ENCODE measurements around the gene INAFM1. TPM values are rescaled to one million over a fixed set of nuclear protein-coding genes. Genes with fewer than 3 reads are reported as not detected.
"Not testable (repeated sequence)": the region's sequence is repeated elsewhere in the genome, so short reads cannot be mapped to it uniquely, and the experiment has no call there.

Gene INAFM1
- total RNA-seq, 1 donor from 2014 or later, result 33.5 TPM

- no peak for DNase-seq (ENCODE audit: low spot score)
These were observed 6.7 kb upstream of the INAFM1 start for GRCh38 chr19:47268028-47268427.

- no peak for DNase-seq (ENCODE audit: low spot score)
These were observed 5.1 kb upstream of the INAFM1 start for GRCh38 chr19:47269596-47269995.

GRCh38 chr19:47270408-47270807 is 4.3 kb upstream of the INAFM1 start:
- DNase-seq (ENCODE audit: low spot score), result no peak

- no peak for DNase-seq (ENCODE audit: low spot score)
These were observed 2.7 kb upstream of the INAFM1 start for GRCh38 chr19:47271949-47272348.

GRCh38 chr19:47272448-47273312 is 2.0 kb upstream of the INAFM1 start:
- peak; percentile 34 for DNase-seq (ENCODE audit: low spot score)

- DNase-seq (ENCODE audit: low spot score), result peak; percentile 94
These were observed 1.2 kb upstream of the INAFM1 start for GRCh38 chr19:47273313-47274070.

- DNase-seq (ENCODE audit: low spot score), result peak; percentile 38
These were observed 441 bp downstream of the INAFM1 start for GRCh38 chr19:47274891-47275761.

- DNase-seq (ENCODE audit: low spot score), result peak; percentile 41
These were observed 1.2 kb downstream of the INAFM1 start for GRCh38 chr19:47275791-47276461.

- DNase-seq (ENCODE audit: low spot score), result not testable (repeated sequence)
These were observed 1.8 kb downstream of the INAFM1 start for GRCh38 chr19:47276513-47276912.

GRCh38 chr19:47280183-47280797 is 5.6 kb downstream of the INAFM1 start:
- peak; percentile 22 for DNase-seq (ENCODE audit: low spot score)

- no peak for DNase-seq (ENCODE audit: low spot score)
These were observed 8.8 kb downstream of the INAFM1 start for GRCh38 chr19:47283405-47284059.

- peak; percentile 47 for DNase-seq (ENCODE audit: low spot score)
These were observed 9.7 kb downstream of the INAFM1 start for GRCh38 chr19:47284324-47284899.

GRCh38 chr19:47296036-47296435 is 21.4 kb downstream of the INAFM1 start:
- DNase-seq (ENCODE audit: low spot score), result peak; percentile 87

- DNase-seq (ENCODE audit: low spot score), result not testable (repeated sequence)
These were observed 26.2 kb downstream of the INAFM1 start for GRCh38 chr19:47300867-47301266.

- DNase-seq (ENCODE audit: low spot score), result no peak
These were observed 27.6 kb downstream of the INAFM1 start for GRCh38 chr19:47302249-47302648.

- no peak for DNase-seq (ENCODE audit: low spot score)
These were observed 29.3 kb downstream of the INAFM1 start for GRCh38 chr19:47303966-47304365.

- peak; percentile 53 for DNase-seq (ENCODE audit: low spot score)
These were observed 30.6 kb downstream of the INAFM1 start for GRCh38 chr19:47305309-47305751.

- DNase-seq (ENCODE audit: low spot score), result no peak
These were observed 31.6 kb downstream of the INAFM1 start for GRCh38 chr19:47306303-47306702.

- no peak for DNase-seq (ENCODE audit: low spot score)
These were observed 34.4 kb downstream of the INAFM1 start for GRCh38 chr19:47309038-47309437.

- no peak for DNase-seq (ENCODE audit: low spot score)
These were observed 34.9 kb downstream of the INAFM1 start, which contains the start of gene C5AR1 for GRCh38 chr19:47309608-47310007. C5AR1 (plus strand) TSS chr19:47309861; CDS start chr19:47309896, 35 bp downstream.

Data from mucosa of gallbladder (tissue), 1 donor.